ENCODE measurements around the gene SLC2A4RG.

Gene SLC2A4RG

GRCh38 chr20:63791497-63792156 is 52.1 kb downstream of the SLC2A4RG start:
- Histone ChIP-seq H3K27me3 (ENCODE audit: low read depth, low read length) (no peaks in the 10 kb centered on the region), H3K36me3 (ENCODE audit: control insufficient read depth in 1 of 2, insufficient read depth in 2 of 2, low read length in 2 of 2) (peaks cover 0 to 9% of the 10 kb centered on the region in 2 donors), H3K4me3 (ENCODE audit: low read depth in 1 of 2, low read length in 2 of 2) (no peak overlapping the region), H3K4me1 (ENCODE audit: control insufficient read depth in 1 of 2, insufficient read depth in 2 of 2, low read length in 2 of 2) (no peaks in the 10 kb centered on the region), H3K9me3 (ENCODE audit: control insufficient read depth in 1 of 2, low read length in 2 of 2) (no peaks in the 10 kb centered on the region), H3K27ac (ENCODE audit: low read length) (no peak overlapping the region)

- H3K27ac ChIP-seq (ENCODE audit: low read length), result no peak overlapping the region
- H3K9me3 ChIP-seq (ENCODE audit: control insufficient read depth in 1 of 2, low read length in 2 of 2), result no peaks in the 10 kb centered on the region
- H3K4me3 ChIP-seq (ENCODE audit: low read depth in 1 of 2, low read length in 2 of 2), result no peak overlapping the region
- no peaks in the 10 kb centered on the region for H3K27me3 ChIP-seq (ENCODE audit: low read depth, low read length)
- peaks cover 0 to 9% of the 10 kb centered on the region in 2 donors for H3K36me3 ChIP-seq (ENCODE audit: control insufficient read depth in 1 of 2, insufficient read depth in 2 of 2, low read length in 2 of 2)
- no peaks in the 10 kb centered on the region for H3K4me1 ChIP-seq (ENCODE audit: control insufficient read depth in 1 of 2, insufficient read depth in 2 of 2, low read length in 2 of 2)
Measured at GRCh38 chr20:63792866-63793265, 53.3 kb downstream of the SLC2A4RG start.
